GM23338 (cell line): ENCODE measurements around the gene MEAK7. TPM values are rescaled to one million over a fixed set of nuclear protein-coding genes. Genes with fewer than 3 reads are reported as not detected.

Experiments used
- ATAC-seq: fragments of 200-7000 bp; cut with Tn5 transposase; 3 replicates; pipeline ENCODE4 v1.9.1; 2020
- DNase-seq: peaks from one replicate; pipeline ENCODE4 v3.0.0-alpha.2; 2015; ENCODE audit warnings: low spot score
- H2AFZ ChIP-seq: fragments of 200-600 bp; sonication (generic); 2 replicates; pipeline ENCODE4 v1.8.0; 2016; ENCODE audit warnings: antibody characterized with exemption, mild to moderate bottlenecking, moderate library complexity
- H3F3A ChIP-seq: fragments of 200-600 bp; sonication (generic); replicated peaks from 2 replicates; pipeline ENCODE4 v1.8.0; 2017; ENCODE audit warnings: antibody characterized with exemption, mixed run types, low read depth
- H3K27ac ChIP-seq: fragments of 200-600 bp; sonication (generic); 2 replicates; pipeline ENCODE4 v1.6.1; 2016; ENCODE audit warnings: low read depth
- H3K27me3 ChIP-seq: fragments of 200-600 bp; sonication (generic); 2 replicates; pipeline ENCODE4 v1.8.0; 2016; ENCODE audit warnings: mild to moderate bottlenecking, mixed run types, moderate library complexity; ENCODE audit not compliant: insufficient read depth
- H3K36me3 ChIP-seq: fragments of 200-600 bp; sonication (generic); 2 replicates; pipeline ENCODE4 v1.8.0; 2016; ENCODE audit warnings: mild to moderate bottlenecking; ENCODE audit not compliant: insufficient read depth
- H3K4me1 ChIP-seq: fragments of 200-600 bp; sonication (generic); 2 replicates; pipeline ENCODE4 v1.8.0; 2016; ENCODE audit warnings: mild to moderate bottlenecking, moderate library complexity; ENCODE audit not compliant: insufficient read depth
- H3K4me2 ChIP-seq: fragments of 200-600 bp; sonication (generic); 2 replicates; pipeline ENCODE4 v1.7.1; 2017; ENCODE audit warnings: mixed run types
- H3K4me3 ChIP-seq: fragments of 200-600 bp; sonication (generic); 2 replicates; pipeline ENCODE4 v1.6.1; 2016; ENCODE audit warnings: mixed run types
- H3K79me2 ChIP-seq: fragments of 200-600 bp; sonication (generic); replicated peaks from 2 replicates; pipeline ENCODE4 v1.8.0; 2017; ENCODE audit warnings: mild to moderate bottlenecking; ENCODE audit not compliant: insufficient read depth
- H3K9me2 ChIP-seq: fragments of 200-600 bp; sonication (generic); 2 replicates; pipeline ENCODE4 v1.8.0; 2017; ENCODE audit not compliant: insufficient read depth
- H4K20me1 ChIP-seq: fragments of 200-600 bp; sonication (generic); replicated peaks from 2 replicates; pipeline ENCODE4 v1.8.0; 2017; ENCODE audit warnings: mild to moderate bottlenecking; ENCODE audit not compliant: insufficient read depth
- H3K27ac Mint-ChIP-seq: 2 replicates; pipeline ENCODE4 v1.8.0; 2020; ENCODE audit warnings: inconsistent platforms, mild to moderate bottlenecking, moderate library complexity, mixed read lengths
- H3K27me3 Mint-ChIP-seq: 3 replicates; pipeline ENCODE4 v1.8.0; 2022; ENCODE audit warnings: low read depth, mild to moderate bottlenecking, moderate library complexity, mixed read lengths, inconsistent platforms; ENCODE audit not compliant: insufficient read depth, poor library complexity
- H3K36me3 Mint-ChIP-seq: 3 replicates; pipeline ENCODE4 v1.8.0; 2021; ENCODE audit warnings: low read depth, mild to moderate bottlenecking, inconsistent platforms, moderate library complexity, mixed read lengths
- H3K4me1 Mint-ChIP-seq: 3 replicates; pipeline ENCODE4 v1.8.0; 2020; ENCODE audit warnings: mild to moderate bottlenecking, inconsistent platforms, mixed read lengths
- H3K4me3 Mint-ChIP-seq: 3 replicates; pipeline ENCODE4 v1.8.0; 2021; ENCODE audit warnings: moderate library complexity, mild to moderate bottlenecking, inconsistent platforms, mixed read lengths
- H3K9me3 Mint-ChIP-seq: 3 replicates; pipeline ENCODE4 v1.8.0; 2020; ENCODE audit warnings: moderate library complexity, mild to moderate bottlenecking, inconsistent platforms, mixed read lengths
- CREB1 ChIP-seq: fragments of 250-450 bp; sonication (Bioruptor Pico); IDR thresholded peaks from 2 replicates; pipeline ENCODE4 v1.5.0; 2020; ENCODE audit warnings: low read depth, mild to moderate bottlenecking, moderate library complexity
- EZH2 ChIP-seq: fragments of 200-600 bp; sonication (generic); IDR thresholded peaks from one replicate; pipeline ENCODE4 v1.8.0; 2017; ENCODE audit warnings: antibody characterized with exemption, mild to moderate bottlenecking, low read depth; ENCODE audit not compliant: unreplicated experiment
- EZH2phosphoT487 ChIP-seq: fragments of 200-600 bp; sonication (generic); IDR thresholded peaks from one replicate; pipeline ENCODE4 v1.8.1; 2018; ENCODE audit warnings: antibody characterized with exemption; ENCODE audit not compliant: unreplicated experiment
- JUNB ChIP-seq: IDR thresholded peaks from one replicate; pipeline ENCODE4 v1.6.1; 2016; ENCODE audit warnings: antibody characterized with exemption; ENCODE audit not compliant: unreplicated experiment
- POLR2AphosphoS5 ChIP-seq: IDR thresholded peaks from 2 replicates; pipeline ENCODE4 v1.6.1; 2016; ENCODE audit warnings: antibody characterized with exemption, low read depth
- REST ChIP-seq: IDR thresholded peaks from one replicate; pipeline ENCODE4 v1.6.1; 2018; ENCODE audit warnings: antibody characterized with exemption; ENCODE audit not compliant: unreplicated experiment
- STAT1 ChIP-seq: IDR thresholded peaks from one replicate; pipeline ENCODE4 v1.6.1; 2016; ENCODE audit warnings: antibody characterized with exemption; ENCODE audit not compliant: unreplicated experiment
- ZNF331 ChIP-seq: fragments of 250-450 bp; sonication (Bioruptor Pico); IDR thresholded peaks from 2 replicates; pipeline ENCODE4 v1.5.0; 2020; ENCODE audit warnings: low read depth, mild to moderate bottlenecking, moderate library complexity
- polyA plus RNA-seq: library from polyadenylated mRNA; unstranded; fragments of >200 nt; fragmentation: Nextera tagmentation; extraction: Ambion mirVana; gene quantifications from 2 replicates; pipeline ENCODE4 v1.2.1, GENCODE V29; 2016
- total RNA-seq: library from RNA; depleted of rRNA; stranded (reverse); fragments of >200 nt; shearing (Covaris generic); gene quantifications from 2 replicates; pipeline ENCODE4 v1.2.3, GENCODE V29; 2014
- TF ChIP-seq, protein P1 (sequence below): fragments of 250-450 bp; sonication (Bioruptor Pico); IDR thresholded peaks from 2 replicates; pipeline ENCODE4 v1.5.0; 2020; ENCODE audit warnings: mild to moderate bottlenecking, moderate library complexity
- TF ChIP-seq, protein P2 (sequence below): IDR thresholded peaks from 2 replicates; pipeline ENCODE4 v1.6.1; 2016; ENCODE audit warnings: antibody characterized with exemption

Gene MEAK7
- total and polyA plus RNA-seq, 2 experiments from 2014 or later, result 7.5 to 17.2 TPM

DNA sequence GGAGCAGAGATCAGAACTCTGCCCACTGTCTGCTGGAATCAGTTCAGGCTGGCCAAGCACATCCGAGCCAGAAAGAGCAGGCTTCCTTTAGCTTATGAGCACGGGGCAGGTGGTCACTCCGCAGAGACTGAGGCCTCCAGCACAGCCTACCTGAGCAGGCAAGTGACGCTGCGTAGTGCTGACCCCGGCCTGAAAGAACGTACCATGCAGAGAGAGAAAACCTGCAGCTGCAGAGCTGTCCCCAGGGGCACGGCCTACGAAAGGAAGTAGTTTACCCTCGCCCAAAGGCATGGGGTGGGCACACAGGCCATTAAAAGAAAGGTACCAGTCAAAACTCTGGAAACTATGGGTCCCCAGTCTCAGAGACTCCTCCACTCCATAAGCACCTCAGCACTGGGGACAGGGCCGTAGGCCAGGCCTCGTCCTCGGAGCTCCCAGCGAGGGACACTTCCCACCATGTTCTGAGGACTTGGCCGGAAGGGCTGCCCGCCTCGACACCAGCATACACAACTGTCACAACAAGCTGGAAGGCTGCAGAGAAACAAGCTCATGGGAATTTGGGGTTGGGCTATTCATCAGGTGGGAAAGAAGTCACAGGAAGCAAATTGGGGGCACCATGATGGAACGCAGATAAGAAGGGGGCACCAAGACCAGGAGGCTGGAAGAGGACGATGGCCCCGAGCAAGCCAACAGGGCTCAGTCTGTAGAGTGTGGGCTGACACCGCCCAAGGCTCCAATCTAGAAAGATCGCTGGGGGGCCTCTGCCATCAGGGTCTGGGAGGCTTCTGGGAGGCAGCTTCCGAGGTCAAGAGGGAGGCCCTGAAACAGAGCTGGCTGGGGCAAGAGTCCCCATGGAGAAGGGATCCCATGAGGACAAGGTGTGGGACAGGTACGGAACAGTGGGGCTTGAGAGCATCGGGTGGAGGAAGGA lies 21.2 kb downstream of the MEAK7 start (continued):
- TF ChIP-seq, protein P1, sequence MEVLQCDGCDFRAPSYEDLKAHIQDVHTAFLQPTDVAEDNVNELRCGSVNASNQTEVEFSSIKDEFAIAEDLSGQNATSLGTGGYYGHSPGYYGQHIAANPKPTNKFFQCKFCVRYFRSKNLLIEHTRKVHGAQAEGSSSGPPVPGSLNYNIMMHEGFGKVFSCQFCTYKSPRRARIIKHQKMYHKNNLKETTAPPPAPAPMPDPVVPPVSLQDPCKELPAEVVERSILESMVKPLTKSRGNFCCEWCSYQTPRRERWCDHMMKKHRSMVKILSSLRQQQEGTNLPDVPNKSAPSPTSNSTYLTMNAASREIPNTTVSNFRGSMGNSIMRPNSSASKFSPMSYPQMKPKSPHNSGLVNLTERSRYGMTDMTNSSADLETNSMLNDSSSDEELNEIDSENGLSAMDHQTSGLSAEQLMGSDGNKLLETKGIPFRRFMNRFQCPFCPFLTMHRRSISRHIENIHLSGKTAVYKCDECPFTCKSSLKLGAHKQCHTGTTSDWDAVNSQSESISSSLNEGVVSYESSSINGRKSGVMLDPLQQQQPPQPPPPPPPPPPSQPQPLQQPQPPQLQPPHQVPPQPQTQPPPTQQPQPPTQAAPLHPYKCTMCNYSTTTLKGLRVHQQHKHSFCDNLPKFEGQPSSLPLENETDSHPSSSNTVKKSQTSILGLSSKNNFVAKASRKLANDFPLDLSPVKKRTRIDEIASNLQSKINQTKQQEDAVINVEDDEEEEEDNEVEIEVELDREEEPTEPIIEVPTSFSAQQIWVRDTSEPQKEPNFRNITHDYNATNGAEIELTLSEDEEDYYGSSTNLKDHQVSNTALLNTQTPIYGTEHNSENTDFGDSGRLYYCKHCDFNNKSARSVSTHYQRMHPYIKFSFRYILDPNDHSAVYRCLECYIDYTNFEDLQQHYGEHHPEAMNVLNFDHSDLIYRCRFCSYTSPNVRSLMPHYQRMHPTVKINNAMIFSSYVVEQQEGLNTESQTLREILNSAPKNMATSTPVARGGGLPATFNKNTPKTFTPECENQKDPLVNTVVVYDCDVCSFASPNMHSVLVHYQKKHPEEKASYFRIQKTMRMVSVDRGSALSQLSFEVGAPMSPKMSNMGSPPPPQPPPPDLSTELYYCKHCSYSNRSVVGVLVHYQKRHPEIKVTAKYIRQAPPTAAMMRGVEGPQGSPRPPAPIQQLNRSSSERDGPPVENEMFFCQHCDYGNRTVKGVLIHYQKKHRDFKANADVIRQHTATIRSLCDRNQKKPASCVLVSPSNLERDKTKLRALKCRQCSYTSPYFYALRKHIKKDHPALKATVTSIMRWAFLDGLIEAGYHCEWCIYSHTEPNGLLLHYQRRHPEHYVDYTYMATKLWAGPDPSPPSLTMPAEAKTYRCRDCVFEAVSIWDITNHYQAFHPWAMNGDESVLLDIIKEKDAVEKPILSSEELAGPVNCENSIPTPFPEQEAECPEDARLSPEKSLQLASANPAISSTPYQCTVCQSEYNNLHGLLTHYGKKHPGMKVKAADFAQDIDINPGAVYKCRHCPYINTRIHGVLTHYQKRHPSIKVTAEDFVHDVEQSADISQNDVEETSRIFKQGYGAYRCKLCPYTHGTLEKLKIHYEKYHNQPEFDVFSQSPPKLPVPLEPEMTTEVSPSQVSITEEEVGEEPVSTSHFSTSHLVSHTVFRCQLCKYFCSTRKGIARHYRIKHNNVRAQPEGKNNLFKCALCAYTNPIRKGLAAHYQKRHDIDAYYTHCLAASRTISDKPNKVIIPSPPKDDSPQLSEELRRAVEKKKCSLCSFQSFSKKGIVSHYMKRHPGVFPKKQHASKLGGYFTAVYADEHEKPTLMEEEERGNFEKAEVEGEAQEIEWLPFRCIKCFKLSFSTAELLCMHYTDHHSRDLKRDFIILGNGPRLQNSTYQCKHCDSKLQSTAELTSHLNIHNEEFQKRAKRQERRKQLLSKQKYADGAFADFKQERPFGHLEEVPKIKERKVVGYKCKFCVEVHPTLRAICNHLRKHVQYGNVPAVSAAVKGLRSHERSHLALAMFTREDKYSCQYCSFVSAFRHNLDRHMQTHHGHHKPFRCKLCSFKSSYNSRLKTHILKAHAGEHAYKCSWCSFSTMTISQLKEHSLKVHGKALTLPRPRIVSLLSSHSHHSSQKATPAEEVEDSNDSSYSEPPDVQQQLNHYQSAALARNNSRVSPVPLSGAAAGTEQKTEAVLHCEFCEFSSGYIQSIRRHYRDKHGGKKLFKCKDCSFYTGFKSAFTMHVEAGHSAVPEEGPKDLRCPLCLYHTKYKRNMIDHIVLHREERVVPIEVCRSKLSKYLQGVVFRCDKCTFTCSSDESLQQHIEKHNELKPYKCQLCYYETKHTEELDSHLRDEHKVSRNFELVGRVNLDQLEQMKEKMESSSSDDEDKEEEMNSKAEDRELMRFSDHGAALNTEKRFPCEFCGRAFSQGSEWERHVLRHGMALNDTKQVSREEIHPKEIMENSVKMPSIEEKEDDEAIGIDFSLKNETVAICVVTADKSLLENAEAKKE (CRISPR knock-in tag), result no peak
- no peak for TF ChIP-seq STAT1

DNA sequence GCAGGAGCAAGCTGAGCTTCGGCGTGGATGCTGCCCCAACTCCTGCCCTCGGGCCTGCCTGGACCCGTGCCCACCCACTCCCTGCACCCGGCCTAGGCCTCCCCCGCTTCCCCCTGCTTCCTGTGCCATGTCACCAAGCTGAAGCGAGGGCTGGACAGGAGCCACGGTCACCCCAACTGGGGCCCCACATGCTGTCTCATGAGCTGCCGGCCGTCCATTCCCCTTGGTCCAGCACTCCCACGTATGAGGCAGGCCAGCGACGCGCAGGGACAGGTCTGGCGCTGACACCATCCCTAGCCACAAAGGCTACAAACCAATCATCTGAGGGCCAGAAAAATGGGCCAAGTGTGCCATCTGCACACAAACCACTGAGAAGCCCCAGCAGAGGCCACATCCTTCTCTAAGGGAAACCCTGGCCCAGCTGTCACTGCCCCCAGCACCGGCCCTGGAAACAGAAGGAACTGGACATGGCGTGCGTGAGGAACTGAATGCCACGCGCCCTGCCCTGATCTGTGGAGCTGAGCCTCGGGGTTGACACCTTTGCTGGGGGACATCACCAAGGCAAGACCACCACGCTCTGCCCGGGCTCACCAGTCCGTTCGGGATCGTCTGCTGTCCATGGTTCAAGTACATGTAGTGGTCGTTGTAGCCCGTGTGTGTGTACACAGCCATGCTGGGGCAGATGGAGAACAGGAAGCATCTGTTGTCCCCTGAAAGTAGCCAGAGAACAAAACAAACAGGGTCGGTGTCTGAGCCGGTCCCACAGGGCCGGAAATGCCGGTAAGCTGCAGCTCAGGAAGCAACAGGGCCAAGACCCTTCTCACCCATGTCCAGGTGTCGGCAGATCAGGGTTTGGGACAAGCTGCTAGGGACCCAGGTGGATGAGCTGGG lies 22.2 kb downstream of the MEAK7 start:
- H3K4me1 ChIP-seq, result no peaks in the 10 kb centered on the region
- no peak for ATAC-seq
- H3F3A ChIP-seq, result no peaks in the 10 kb centered on the region
- H3K36me3 ChIP-seq, result no peaks in the 10 kb centered on the region
- no peaks in the 10 kb centered on the region for H3K9me2 ChIP-seq
- H4K20me1 ChIP-seq, result no peaks in the 10 kb centered on the region; the same call in 1 of the 2 replicates
- peaks cover 7% of the 10 kb centered on the region for H3K27me3 Mint-ChIP-seq
- no peak overlapping the region for H3K4me2 ChIP-seq
- H3K27ac ChIP-seq, result no peak overlapping the region
- H3K79me2 ChIP-seq, result no peaks in the 10 kb centered on the region
- H3K4me3 Mint-ChIP-seq, result no peak overlapping the region
- H2AFZ ChIP-seq, result no peak overlapping the region
- H3K4me1 Mint-ChIP-seq, result no peaks in the 10 kb centered on the region
- no peaks in the 10 kb centered on the region for H3K27me3 ChIP-seq
- H3K36me3 Mint-ChIP-seq, result peaks cover 9% of the 10 kb centered on the region; the same call in 2 of the 3 replicates
- H3K27ac Mint-ChIP-seq, result no peak overlapping the region; the same call in 1 of the 2 replicates
- no peaks in the 10 kb centered on the region for H3K9me3 Mint-ChIP-seq
- DNase-seq, result no peak
- H3K4me3 ChIP-seq, result no peak overlapping the region
- TF ChIP-seq ZNF331 (CRISPR knock-in tag) (no peak), REST (no peak), EZH2 (no peak), JUNB (no peak), CREB1 (no peak), EZH2phosphoT487 (no peak), POLR2AphosphoS5 (no peak), STAT1 (no peak)
- TF ChIP-seq, protein P2, sequence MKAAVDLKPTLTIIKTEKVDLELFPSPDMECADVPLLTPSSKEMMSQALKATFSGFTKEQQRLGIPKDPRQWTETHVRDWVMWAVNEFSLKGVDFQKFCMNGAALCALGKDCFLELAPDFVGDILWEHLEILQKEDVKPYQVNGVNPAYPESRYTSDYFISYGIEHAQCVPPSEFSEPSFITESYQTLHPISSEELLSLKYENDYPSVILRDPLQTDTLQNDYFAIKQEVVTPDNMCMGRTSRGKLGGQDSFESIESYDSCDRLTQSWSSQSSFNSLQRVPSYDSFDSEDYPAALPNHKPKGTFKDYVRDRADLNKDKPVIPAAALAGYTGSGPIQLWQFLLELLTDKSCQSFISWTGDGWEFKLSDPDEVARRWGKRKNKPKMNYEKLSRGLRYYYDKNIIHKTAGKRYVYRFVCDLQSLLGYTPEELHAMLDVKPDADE, result no peak
